AG09309 (cell line): ENCODE data around the gene DHX38.

ENCODE experiments used
- DNase-seq: peaks from one replicate; pipeline ENCODE4 v3.0.0-alpha.2; 2010; ENCODE audit warnings: low read depth
- H3K4me3 ChIP-seq: 2 replicates; pipeline ENCODE4 v1.5.1; 2011; ENCODE audit warnings: mild to moderate bottlenecking, low read depth, low read length, moderate library complexity; ENCODE audit not compliant: control insufficient read depth
- TF ChIP-seq, protein P1 (sequence below): IDR thresholded peaks from 2 replicates; pipeline ENCODE4 v1.5.1; 2011; ENCODE audit warnings: mild to moderate bottlenecking, low read depth, low read length, inconsistent platforms; ENCODE audit not compliant: insufficient read depth, control insufficient read depth; ENCODE audit errors: missing control alignments

Gene DHX38

DNA sequence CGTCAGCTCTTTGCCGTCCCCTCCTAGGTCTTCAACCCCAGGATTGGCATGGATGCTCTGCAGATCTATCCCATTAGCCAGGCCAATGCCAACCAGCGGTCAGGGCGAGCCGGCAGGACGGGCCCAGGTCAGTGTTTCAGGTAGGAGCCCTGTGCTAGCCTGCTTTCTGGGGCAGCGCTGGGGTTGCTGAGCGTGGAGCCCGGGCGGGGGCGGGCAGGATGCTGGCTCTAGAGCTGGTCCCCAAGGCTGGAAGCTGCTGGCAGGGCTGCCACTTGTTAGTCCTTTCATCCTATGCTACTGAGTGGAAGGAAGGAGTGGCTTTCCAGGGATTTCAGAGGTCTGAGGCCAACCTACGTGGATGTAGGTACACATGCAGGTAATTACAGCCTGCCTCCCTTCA, 12.3 kb downstream of the DHX38 start:
- no peak for DNase-seq
- H3K4me3 ChIP-seq: no peak overlapping the region
- TF ChIP-seq, protein P1, sequence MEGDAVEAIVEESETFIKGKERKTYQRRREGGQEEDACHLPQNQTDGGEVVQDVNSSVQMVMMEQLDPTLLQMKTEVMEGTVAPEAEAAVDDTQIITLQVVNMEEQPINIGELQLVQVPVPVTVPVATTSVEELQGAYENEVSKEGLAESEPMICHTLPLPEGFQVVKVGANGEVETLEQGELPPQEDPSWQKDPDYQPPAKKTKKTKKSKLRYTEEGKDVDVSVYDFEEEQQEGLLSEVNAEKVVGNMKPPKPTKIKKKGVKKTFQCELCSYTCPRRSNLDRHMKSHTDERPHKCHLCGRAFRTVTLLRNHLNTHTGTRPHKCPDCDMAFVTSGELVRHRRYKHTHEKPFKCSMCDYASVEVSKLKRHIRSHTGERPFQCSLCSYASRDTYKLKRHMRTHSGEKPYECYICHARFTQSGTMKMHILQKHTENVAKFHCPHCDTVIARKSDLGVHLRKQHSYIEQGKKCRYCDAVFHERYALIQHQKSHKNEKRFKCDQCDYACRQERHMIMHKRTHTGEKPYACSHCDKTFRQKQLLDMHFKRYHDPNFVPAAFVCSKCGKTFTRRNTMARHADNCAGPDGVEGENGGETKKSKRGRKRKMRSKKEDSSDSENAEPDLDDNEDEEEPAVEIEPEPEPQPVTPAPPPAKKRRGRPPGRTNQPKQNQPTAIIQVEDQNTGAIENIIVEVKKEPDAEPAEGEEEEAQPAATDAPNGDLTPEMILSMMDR: no peak

DNA sequence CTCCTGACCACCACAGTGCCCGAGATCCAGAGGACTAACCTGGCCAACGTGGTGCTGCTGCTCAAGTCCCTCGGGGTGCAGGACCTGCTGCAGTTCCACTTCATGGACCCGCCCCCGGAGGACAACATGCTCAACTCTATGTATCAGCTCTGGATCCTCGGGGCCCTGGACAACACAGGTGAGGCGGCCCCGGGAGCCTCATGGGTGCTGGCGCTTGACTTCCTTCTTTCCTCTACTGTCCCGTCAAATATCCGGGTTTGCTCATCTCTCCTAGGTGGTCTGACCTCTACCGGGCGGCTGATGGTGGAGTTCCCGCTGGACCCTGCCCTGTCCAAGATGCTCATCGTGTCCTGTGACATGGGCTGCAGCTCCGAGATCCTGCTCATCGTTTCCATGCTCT, 13.7 kb downstream of the DHX38 start:
- TF ChIP-seq, protein P1: no peak
- no peak overlapping the region for H3K4me3 ChIP-seq
- DNase-seq: no peak

DNA sequence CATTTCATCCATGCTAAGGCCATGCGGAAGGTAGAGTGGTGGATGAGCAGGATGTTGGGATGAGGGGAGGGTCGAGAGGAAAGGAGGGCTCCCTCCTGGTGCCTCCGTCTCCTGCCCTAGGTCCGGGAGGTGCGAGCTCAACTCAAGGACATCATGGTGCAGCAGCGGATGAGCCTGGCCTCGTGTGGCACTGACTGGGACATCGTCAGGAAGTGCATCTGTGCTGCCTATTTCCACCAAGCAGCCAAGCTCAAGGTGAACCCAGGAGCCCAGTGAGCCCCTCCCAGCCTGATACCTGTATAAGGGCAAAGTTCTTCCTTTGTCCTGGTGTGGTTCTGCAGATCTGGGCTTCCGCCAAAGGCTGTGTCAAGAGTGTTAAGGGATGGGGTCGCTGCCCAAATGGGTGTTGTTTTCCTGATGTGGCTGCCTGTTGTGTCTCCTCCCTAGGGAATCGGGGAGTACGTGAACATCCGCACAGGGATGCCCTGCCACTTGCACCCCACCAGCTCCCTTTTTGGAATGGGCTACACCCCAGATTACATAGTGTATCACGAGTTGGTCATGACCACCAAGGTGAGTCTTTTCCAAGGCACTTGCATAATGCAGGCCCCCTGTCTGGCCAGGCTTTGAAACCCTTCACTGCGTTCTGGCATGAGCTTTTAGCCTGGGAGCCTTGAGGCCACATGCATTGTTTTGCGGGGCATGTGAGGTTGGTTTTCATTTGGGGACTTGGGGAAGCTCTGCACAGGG, 14.9 kb downstream of the DHX38 start:
- no peak overlapping the region for H3K4me3 ChIP-seq
- TF ChIP-seq, protein P1: no peak

DNA sequence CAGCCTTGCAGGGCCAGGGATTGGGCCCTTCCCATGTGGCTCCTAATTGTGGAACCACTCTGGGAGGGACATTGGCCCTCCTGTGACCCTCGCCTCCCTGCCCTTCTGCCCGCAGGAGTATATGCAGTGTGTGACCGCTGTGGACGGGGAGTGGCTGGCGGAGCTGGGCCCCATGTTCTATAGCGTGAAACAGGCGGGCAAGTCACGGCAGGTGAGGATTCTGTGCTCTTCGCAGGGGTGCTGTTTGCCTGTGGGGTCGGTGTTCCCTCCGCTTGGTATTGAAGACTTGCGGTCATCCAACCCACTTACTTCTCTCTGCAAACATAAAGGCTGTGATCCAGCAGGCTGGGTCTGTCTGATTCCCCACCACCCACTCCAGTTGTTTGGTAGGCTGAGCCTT, 15.7 kb downstream of the DHX38 start:
- TF ChIP-seq, protein P1: no peak

More for the DNA sequence above, 14.9 kb downstream of the DHX38 start:
- DNase-seq: no peak

DNA sequence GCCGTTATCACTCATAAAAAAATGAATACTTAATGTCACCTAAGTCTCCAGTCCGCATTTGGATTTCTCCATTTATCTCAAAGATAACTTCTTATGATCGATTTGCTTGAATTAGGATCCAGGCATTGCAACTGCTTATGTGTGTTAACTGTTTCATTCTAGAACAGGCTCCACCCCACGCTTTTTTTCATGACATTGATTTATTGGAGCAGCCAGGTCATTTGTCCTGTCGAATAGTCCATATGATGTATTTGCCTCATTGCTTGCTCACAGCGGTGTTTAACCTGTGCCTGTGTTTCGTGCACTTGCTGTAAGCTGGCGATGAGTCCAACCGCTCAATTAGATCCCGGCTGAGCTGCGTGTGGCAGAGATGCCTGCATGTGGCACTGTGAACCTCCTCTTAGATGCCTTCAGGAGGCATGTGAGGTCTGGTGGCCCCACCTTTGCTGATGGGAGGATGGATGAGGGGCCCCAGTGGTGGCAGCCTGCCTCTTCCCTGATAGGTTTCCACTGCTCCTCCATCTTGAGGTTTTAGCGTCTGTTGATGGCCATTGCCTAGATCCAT, 16.4 kb downstream of the DHX38 start:
- H3K4me3 ChIP-seq: no peak overlapping the region
- DNase-seq: no peak
- TF ChIP-seq, protein P1: no peak

More for the DNA sequence above, 15.7 kb downstream of the DHX38 start:
- DNase-seq: no peak
- no peak overlapping the region for H3K4me3 ChIP-seq

DNA sequence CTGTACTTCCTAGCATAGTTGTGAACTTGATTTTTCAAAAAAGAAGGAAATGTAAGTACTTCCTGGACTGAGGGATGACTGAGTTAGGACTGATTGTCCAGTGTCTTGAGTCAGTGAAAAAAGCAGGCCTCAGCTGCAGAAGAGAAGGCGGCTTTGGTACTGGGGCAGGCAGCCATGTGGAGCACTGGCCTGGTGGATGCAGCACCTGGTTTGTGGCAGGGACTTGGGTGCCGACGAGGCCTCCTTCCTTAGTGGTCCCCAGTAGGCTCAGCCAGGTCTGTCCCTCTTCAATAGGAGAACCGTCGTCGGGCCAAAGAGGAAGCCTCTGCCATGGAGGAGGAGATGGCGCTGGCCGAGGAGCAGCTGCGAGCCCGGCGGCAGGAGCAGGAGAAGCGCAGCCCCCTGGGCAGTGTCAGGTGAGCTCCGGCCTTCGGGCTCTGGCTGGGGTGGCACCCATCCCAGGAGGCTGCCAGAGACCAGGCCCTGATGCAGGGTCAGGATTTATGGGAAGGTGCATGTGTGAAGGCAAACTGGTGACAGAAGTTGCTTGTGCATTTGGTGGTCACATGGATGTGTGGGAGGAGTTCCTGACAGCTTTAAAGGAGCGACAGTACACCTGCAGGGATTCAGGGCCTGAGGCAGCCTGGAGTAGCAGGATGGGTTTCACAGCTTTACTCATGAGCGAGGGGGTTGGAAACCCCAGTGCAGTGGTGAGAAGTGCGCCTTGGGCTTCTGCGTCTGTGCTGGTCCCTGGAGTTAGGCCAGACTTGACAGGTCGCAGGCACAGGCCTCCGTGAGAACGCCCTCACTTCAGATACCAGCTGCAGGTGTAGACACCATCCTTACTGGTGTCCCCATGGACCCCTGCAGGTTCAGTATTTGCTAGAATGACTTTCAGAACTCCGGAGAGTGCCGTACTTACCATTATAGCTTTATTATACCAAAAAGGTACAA, 17.3 kb downstream of the DHX38 start:
- no peak overlapping the region for H3K4me3 ChIP-seq
- DNase-seq: no peak
- TF ChIP-seq, protein P1: no peak
